Measurements from ENCODE around the gene APH1B.

The APH1B gene

GRCh38 chr15:63353261-63353660 is 75.9 kb downstream of the APH1B start:
- no peak for DNase-seq (ENCODE audit: low spot score)

- DNase-seq (ENCODE audit: low spot score) = no peak
Observed at GRCh38 chr15:63353887-63354286, 76.5 kb downstream of the APH1B start.

- no peak for DNase-seq (ENCODE audit: low spot score)
Observed at GRCh38 chr15:63354821-63355650, 77.6 kb downstream of the APH1B start.

- no peak for DNase-seq (ENCODE audit: low spot score)
Observed at GRCh38 chr15:63357061-63357460, 79.7 kb downstream of the APH1B start.

GRCh38 chr15:63357731-63358130 is 80.3 kb downstream of the APH1B start:
- DNase-seq (ENCODE audit: low spot score) = no peak

- DNase-seq (ENCODE audit: low spot score) = no peak
Observed at GRCh38 chr15:63358241-63359029, 81.0 kb downstream of the APH1B start.
